ENCODE data around the gene LUC7L3. TPM values are rescaled to one million over a fixed set of nuclear protein-coding genes. Genes with fewer than 3 reads are reported as not detected.
A peak's percentile ranks its signal among the peaks of the same experiment; 100 is the strongest.

The LUC7L3 gene
- total and polyA plus RNA-seq, 2 experiments from 2014 or later = 56.9 to 156 TPM

DNA sequence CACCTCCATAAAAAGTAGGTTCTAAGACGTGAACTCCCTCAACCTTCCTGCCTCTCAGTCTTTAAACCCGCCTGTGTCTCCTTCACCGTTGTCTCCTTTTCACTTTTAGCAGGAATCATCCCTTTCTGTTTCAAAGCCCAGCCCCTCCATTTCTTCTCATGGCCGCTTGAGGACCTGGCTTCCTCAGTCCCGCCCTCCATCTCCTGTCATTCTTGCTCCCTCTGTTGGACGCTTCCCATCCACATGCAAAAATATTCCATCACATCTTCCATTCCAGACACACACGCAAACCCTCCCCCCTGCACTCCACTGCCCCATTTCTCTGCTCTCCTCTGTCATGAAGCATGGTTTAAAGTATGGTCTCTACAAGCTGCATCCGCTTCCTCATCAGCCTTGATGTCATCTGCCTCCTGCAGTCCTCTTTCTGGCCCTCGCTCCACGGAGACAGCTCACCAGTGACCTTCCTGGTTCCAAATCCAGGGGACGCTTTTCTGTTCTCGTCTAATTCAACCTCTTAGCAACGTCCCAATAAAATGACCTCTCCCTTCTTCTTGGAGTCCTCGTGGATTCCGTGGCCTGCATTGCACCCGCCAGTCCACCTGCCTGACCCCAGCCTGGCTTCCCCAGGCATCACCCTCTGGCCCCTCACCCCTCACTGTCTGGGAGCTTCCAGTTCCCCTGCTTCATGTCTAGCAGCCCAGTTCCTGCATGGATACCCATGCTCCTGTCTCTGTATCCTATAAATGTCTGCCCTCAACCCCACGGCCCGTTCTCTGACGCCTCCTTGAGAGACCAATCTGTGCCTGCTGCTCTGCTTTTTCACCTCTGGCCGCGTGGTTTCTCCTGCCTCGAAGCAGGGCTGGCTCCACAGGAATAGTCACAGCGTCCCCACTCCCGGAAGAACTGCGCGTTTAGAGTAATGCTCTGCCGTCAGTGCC is 37.9 kb upstream of the LUC7L3 start:
- Histone ChIP-seq H4K20me1 (ENCODE audit: insufficient read depth, poor library complexity, severe bottlenecking) (no peaks in the 10 kb centered on the region), H3K4me3 (no peak overlapping the region), H2AFZ (no peak overlapping the region), H3K4me2 (peak overlapping the region; percentile 54), H3K36me3 (replicated peaks; ENCODE audit: insufficient read depth, low read depth) (no peaks in the 10 kb centered on the region), H3K27ac (no peak overlapping the region), H3K27me3 (no peaks in the 10 kb centered on the region), H3K4me1 (ENCODE audit: insufficient read depth) (peaks cover 27% of the 10 kb centered on the region), H3K79me2 (no peaks in the 10 kb centered on the region), H3K9me2 (replicated peaks; ENCODE audit: insufficient read depth) (no peaks in the 10 kb centered on the region), H3K9me3 (ENCODE audit: low read depth) (no peaks in the 10 kb centered on the region)
- DNase-seq (ENCODE audit: low spot score) = peak; percentile 82
- no peak for TF ChIP-seq EZH2 (IDR thresholded peaks at IDR 0.05; ENCODE audit: borderline replicate concordance)
- TF ChIP-seq, protein P1, sequence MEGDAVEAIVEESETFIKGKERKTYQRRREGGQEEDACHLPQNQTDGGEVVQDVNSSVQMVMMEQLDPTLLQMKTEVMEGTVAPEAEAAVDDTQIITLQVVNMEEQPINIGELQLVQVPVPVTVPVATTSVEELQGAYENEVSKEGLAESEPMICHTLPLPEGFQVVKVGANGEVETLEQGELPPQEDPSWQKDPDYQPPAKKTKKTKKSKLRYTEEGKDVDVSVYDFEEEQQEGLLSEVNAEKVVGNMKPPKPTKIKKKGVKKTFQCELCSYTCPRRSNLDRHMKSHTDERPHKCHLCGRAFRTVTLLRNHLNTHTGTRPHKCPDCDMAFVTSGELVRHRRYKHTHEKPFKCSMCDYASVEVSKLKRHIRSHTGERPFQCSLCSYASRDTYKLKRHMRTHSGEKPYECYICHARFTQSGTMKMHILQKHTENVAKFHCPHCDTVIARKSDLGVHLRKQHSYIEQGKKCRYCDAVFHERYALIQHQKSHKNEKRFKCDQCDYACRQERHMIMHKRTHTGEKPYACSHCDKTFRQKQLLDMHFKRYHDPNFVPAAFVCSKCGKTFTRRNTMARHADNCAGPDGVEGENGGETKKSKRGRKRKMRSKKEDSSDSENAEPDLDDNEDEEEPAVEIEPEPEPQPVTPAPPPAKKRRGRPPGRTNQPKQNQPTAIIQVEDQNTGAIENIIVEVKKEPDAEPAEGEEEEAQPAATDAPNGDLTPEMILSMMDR (IDR thresholded peaks at IDR 0.05; ENCODE audit: poor library complexity) = peak; percentile 58
- WGBS (ENCODE audit: low lambda C conversion rate, missing lambda C conversion rate) = 75% methylated on average over 26 of the region's 27 CpGs

DNA sequence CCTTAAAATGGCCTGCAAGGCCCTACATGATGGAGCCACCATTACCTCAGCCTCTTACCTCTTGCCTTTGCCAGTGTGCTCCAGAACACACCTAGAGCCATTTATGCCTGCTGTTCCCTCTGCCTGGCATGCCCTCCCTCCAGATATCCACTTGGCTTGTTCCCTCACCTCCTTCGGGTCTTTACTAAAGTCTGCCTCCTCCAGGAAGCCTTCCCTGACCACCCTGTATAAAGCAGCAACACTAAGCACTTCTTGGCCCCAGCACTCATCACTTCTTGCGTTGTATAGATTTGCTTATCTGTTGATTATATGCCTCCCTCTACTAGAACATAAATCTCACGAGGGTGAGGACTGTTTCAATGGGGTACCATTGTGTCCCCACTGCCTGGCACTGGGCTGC is 37.0 kb upstream of the LUC7L3 start:
- Histone ChIP-seq H3K4me1 (ENCODE audit: insufficient read depth) (peaks cover 33% of the 10 kb centered on the region), H3K4me2 (no peak overlapping the region), H4K20me1 (ENCODE audit: insufficient read depth, poor library complexity, severe bottlenecking) (no peaks in the 10 kb centered on the region), H3K4me3 (no peak overlapping the region), H3K27me3 (no peaks in the 10 kb centered on the region), H2AFZ (no peak overlapping the region), H3K27ac (peak overlapping the region; percentile 99), H3K36me3 (replicated peaks; ENCODE audit: insufficient read depth, low read depth) (no peaks in the 10 kb centered on the region), H3K79me2 (no peaks in the 10 kb centered on the region), H3K9me2 (replicated peaks; ENCODE audit: insufficient read depth) (no peaks in the 10 kb centered on the region), H3K9me3 (ENCODE audit: low read depth) (no peaks in the 10 kb centered on the region)
- WGBS (ENCODE audit: low lambda C conversion rate, missing lambda C conversion rate) = 90% methylated on average over 3 of the region's 3 CpGs
- no peak for DNase-seq (ENCODE audit: low spot score)
- TF ChIP-seq EZH2phosphoT487 (IDR thresholded peaks at IDR 0.05; ENCODE audit: low read depth, severe bottlenecking, unreplicated experiment) (no peak), EZH2 (IDR thresholded peaks at IDR 0.05; ENCODE audit: borderline replicate concordance) (no peak)
- TF ChIP-seq, protein P1 (IDR thresholded peaks at IDR 0.05; ENCODE audit: poor library complexity) = no peak

- Histone ChIP-seq H3K9me2 (replicated peaks; ENCODE audit: insufficient read depth) (no peaks in the 10 kb centered on the region), H3K79me2 (no peaks in the 10 kb centered on the region), H3K4me3 (no peak overlapping the region), H3K4me1 (ENCODE audit: insufficient read depth) (peaks cover 38% of the 10 kb centered on the region), H3K36me3 (replicated peaks; ENCODE audit: insufficient read depth, low read depth) (no peaks in the 10 kb centered on the region), H4K20me1 (ENCODE audit: insufficient read depth, poor library complexity, severe bottlenecking) (no peaks in the 10 kb centered on the region), H2AFZ (no peak overlapping the region), H3K27ac (peak overlapping the region; percentile 99), H3K4me2 (no peak overlapping the region), H3K27me3 (no peaks in the 10 kb centered on the region), H3K9me3 (ENCODE audit: low read depth) (no peaks in the 10 kb centered on the region)
- 98% methylated on average over 3 of the region's 3 CpGs for WGBS (ENCODE audit: low lambda C conversion rate, missing lambda C conversion rate)
- TF ChIP-seq EZH2 (IDR thresholded peaks at IDR 0.05; ENCODE audit: borderline replicate concordance) (no peak), EZH2phosphoT487 (IDR thresholded peaks at IDR 0.05; ENCODE audit: low read depth, severe bottlenecking, unreplicated experiment) (no peak)
- TF ChIP-seq, protein P1 (IDR thresholded peaks at IDR 0.05; ENCODE audit: poor library complexity) = no peak
- DNase-seq (ENCODE audit: low spot score) = no peak
These were observed 36.5 kb upstream of the LUC7L3 start for GRCh38 chr17:50682938-50683337.
